HepG2 (cell line): ENCODE data around the gene ARL6. TPM values are rescaled to one million over a fixed set of nuclear protein-coding genes. Genes with fewer than 3 reads are reported as not detected.

ENCODE experiments used
- ATAC-seq: fragments of 200-7000 bp; cut with Tn5 transposase; 3 replicates; pipeline ENCODE4 v1.9.1; 2020; ENCODE audit warnings: mild to moderate bottlenecking, moderate library complexity
- BruUV-seq: library from RNA; stranded (reverse); fragments of 400-500 nt; replicated peaks from 2 replicates; lab custom pipeline; 2021; lab: Mats Ljungman, UMichigan
- CTCF ChIA-PET: fragments of 300-600 bp; formaldehyde crosslinking; extraction: SDS; loops from one replicate; lab custom pipeline; 2021; ENCODE audit warnings: low total read pairs, inconsistent platforms, low intra/inter-chr PET ratio; lab: Yijun Ruan, JAX
- POLR2A ChIA-PET: fragments of 350-600 bp; sonication (Branson Sonifier 250); formaldehyde crosslinking; loops from one replicate; lab custom pipeline; 2020; ENCODE audit warnings: antibody characterized with exemption, inconsistent platforms; lab: Yijun Ruan, JAX
- DNase-seq: peaks from one replicate; pipeline ENCODE4 v3.0.0-alpha.2; 2015; ENCODE audit warnings: low spot score
- FAIRE-seq: peaks from 3 replicates; lab custom pipeline; 2011; peaks lifted over from hg19 to GRCh38; lab: Jason Lieb, UNC
- H2AFZ ChIP-seq: one replicate; pipeline ENCODE4 v1.6.1; 2011; ENCODE audit warnings: low read length, inconsistent platforms
- H3K27ac ChIP-seq: fragments of 300-600 bp; 3 replicates; pipeline ENCODE4 v1.8.0; 2011; ENCODE audit warnings: mixed run types, mild to moderate bottlenecking, mixed read lengths, low read length, inconsistent platforms; ENCODE audit not compliant: insufficient read depth; ENCODE audit errors: extremely low read length
- H3K27me3 ChIP-seq, 2 experiments: fragments of 200-600 bp in 1 of 2; 2 replicates in 1 of 2; 3 replicates in 1 of 2; pipeline versions ENCODE4 v1.6.0 to v1.8.0; 2011; ENCODE audit warnings: low read length in 2 of 2, mild to moderate bottlenecking in 2 of 2, moderate library complexity in 2 of 2, inconsistent platforms in 1 of 2; ENCODE audit not compliant: insufficient read depth in 2 of 2, control insufficient read depth in 1 of 2
- H3K36me3 ChIP-seq, 2 experiments: fragments of 200-600 bp in 1 of 2; replicated peaks in 1 of 2; 2 replicates in 1 of 2; 3 replicates in 1 of 2; pipeline versions ENCODE4 v1.5.1 to v1.8.0; 2011; ENCODE audit warnings: low read length in 2 of 2, inconsistent platforms in 1 of 2; ENCODE audit not compliant: insufficient read depth in 2 of 2, control insufficient read depth in 1 of 2
- H3K4me1 ChIP-seq: 2 replicates; pipeline ENCODE4 v1.5.1; 2012; ENCODE audit warnings: low read length, inconsistent platforms; ENCODE audit not compliant: insufficient read depth
- H3K4me2 ChIP-seq: 2 replicates; pipeline ENCODE4 v1.6.0; 2011; ENCODE audit warnings: low read depth, low read length, inconsistent platforms
- H3K4me3 ChIP-seq, 3 experiments: fragments of 200-600 bp in 1 of 3; sonication (generic), shearing (Covaris generic) in 1 of 3; replicated peaks in 1 of 3; 2 replicates each; pipeline ENCODE4 v1.5.1; 2011 to 2016; ENCODE audit warnings: low read length in 3 of 3, inconsistent platforms in 2 of 3, low read depth in 2 of 3, mild to moderate bottlenecking in 2 of 3, control low read depth in 1 of 3, mixed read lengths in 1 of 3; ENCODE audit not compliant: insufficient read depth in 1 of 3
- H3K79me2 ChIP-seq: one replicate; pipeline ENCODE4 v1.6.1; 2011; ENCODE audit warnings: low read length, inconsistent platforms; ENCODE audit not compliant: insufficient read depth
- H3K9ac ChIP-seq: 2 replicates; pipeline ENCODE4 v1.6.0; 2011; ENCODE audit warnings: mild to moderate bottlenecking, low read depth, low read length, inconsistent platforms; ENCODE audit not compliant: insufficient read depth
- H3K9me3 ChIP-seq: 2 replicates; pipeline ENCODE4 v1.5.1; 2012; ENCODE audit warnings: mild to moderate bottlenecking, low read length
- H4K20me1 ChIP-seq: 2 replicates; pipeline ENCODE4 v1.6.0; 2011; ENCODE audit warnings: inconsistent platforms, mild to moderate bottlenecking, low read length, moderate library complexity; ENCODE audit not compliant: insufficient read depth
- ARID5B ChIP-seq: IDR thresholded peaks from 2 replicates; pipeline ENCODE4 v1.4.0; 2020; ENCODE audit warnings: mild to moderate bottlenecking, missing genetic modification reagents
- ASH2L ChIP-seq: fragments of 300-600, 200-600 bp; sonication (generic); IDR thresholded peaks from 2 replicates; pipeline ENCODE4 v1.7.0; 2017; ENCODE audit warnings: low read depth, mild to moderate bottlenecking, moderate library complexity, mixed read lengths, low read length; ENCODE audit not compliant: insufficient read length
- ATF5 ChIP-seq: sonication (generic); formaldehyde crosslinking; IDR thresholded peaks from 2 replicates; pipeline ENCODE4 v1.4.0; 2020; ENCODE audit warnings: mild to moderate bottlenecking, low read depth, missing genetic modification reagents
- CREBL2 ChIP-seq: sonication (generic); formaldehyde crosslinking; IDR thresholded peaks from 2 replicates; pipeline ENCODE4 v1.8.1; 2023; ENCODE audit warnings: missing genetic modification reagents, mild to moderate bottlenecking, borderline replicate concordance
- GATAD2A ChIP-seq: IDR thresholded peaks from 2 replicates; pipeline ENCODE4 v1.6.1; 2016
- MEIS2 ChIP-seq: sonication (generic); formaldehyde crosslinking; IDR thresholded peaks from 2 replicates; pipeline ENCODE4 v1.9.0; 2021; ENCODE audit warnings: mild to moderate bottlenecking, missing genetic modification reagents
- NCOA2 ChIP-seq: sonication (generic); formaldehyde crosslinking; IDR thresholded peaks from 2 replicates; pipeline ENCODE4 v1.8.0; 2022; ENCODE audit warnings: inconsistent platforms
- SMAD1 ChIP-seq: sonication (generic); formaldehyde crosslinking; IDR thresholded peaks from 2 replicates; pipeline ENCODE4 v1.4.0; 2020; ENCODE audit warnings: missing genetic modification reagents, low read depth, mild to moderate bottlenecking, borderline replicate concordance
- STAT6 ChIP-seq: sonication (generic); formaldehyde crosslinking; IDR thresholded peaks from 2 replicates; pipeline ENCODE4 v1.4.0; 2020; ENCODE audit warnings: missing genetic modification reagents, mild to moderate bottlenecking, borderline replicate concordance
- ZBTB4 ChIP-seq: sonication (generic); formaldehyde crosslinking; IDR thresholded peaks from 2 replicates; pipeline ENCODE4 v1.4.0; 2020; ENCODE audit warnings: missing genetic modification reagents, mild to moderate bottlenecking, borderline replicate concordance
- ZBTB42 ChIP-seq: sonication (generic); formaldehyde crosslinking; IDR thresholded peaks from 2 replicates; pipeline ENCODE4 v1.5.0; 2020; ENCODE audit warnings: mild to moderate bottlenecking, missing genetic modification reagents
- ZNF317 ChIP-seq: sonication (generic); formaldehyde crosslinking; IDR thresholded peaks from 2 replicates; pipeline ENCODE4 v1.5.0; 2020; ENCODE audit warnings: mild to moderate bottlenecking, missing genetic modification reagents
- WGBS: methylation state at CpG from one replicate; pipeline ENCODE4 v1.1.6; 2017; ENCODE audit warnings: low lambda C conversion rate; 5-methylcytosine and 5-hydroxymethylcytosine counted together
- in situ Hi-C: cut with HindIII; loops from 2 replicates; pipeline ENCODE4 v1.10.0; 2017; ENCODE audit warnings: low pct_unique_long_range_greater_than_20kb; ENCODE audit not compliant: extremely low pct_ligation_motif_present
- intact Hi-C: fragments of 100-400 bp; cut with micrococcal nuclease; formaldehyde crosslinking; loops from one replicate; pipeline ENCODE4 v1.10.0; 2022; ENCODE audit not compliant: unreplicated experiment
- polyA plus RNA-seq, 8 experiments: library from polyadenylated mRNA; depleted of rRNA in 3 of 8; stranded (reverse) in 7 of 8; unstranded in 1 of 8; fragments of >200 nt; fragmentation: Illumina TruSeq in 4 of 8; extraction: Trizol in 4 of 8; gene quantifications; 2 replicates each; pipeline versions ENCODE4 v1.2.1 to v1.2.3, GENCODE V29; 2011 to 2016; ENCODE audit warnings: low read depth in 4 of 8, missing spikeins in 1 of 8, mixed read lengths in 1 of 8; ENCODE audit not compliant: insufficient read depth in 1 of 8
- total RNA-seq, 5 experiments: library from RNA; depleted of rRNA; stranded (reverse); fragments of >200 nt; fragmentation: Illumina TruSeq; extraction: Trizol; gene quantifications; 2 replicates each; pipeline ENCODE4 v1.2.3, GENCODE V29; 2016; ENCODE audit warnings: low read depth in 1 of 5

The ARL6 gene
- total and polyA plus RNA-seq, 2 of the 13 experiments (the other 11 are each of a cell fraction or from before 2014, with no cell fraction given), result 1.3 to 3.7 TPM

- Histone ChIP-seq H3K9me3 (no peaks in the 10 kb centered on the region), H3K9ac (peak overlapping the region; percentile 82), H2AFZ (peak overlapping the region; percentile 84), H4K20me1 (no peaks in the 10 kb centered on the region), H3K4me3 (peak overlapping the region; percentile 94 to 97 (median 94)), H3K36me3 (no peaks in the 10 kb centered on the region), H3K4me1 (peaks cover 36% of the 10 kb centered on the region), H3K27ac (peak overlapping the region; percentile 37), H3K27me3 (peaks cover 2 to 8% of the 10 kb centered on the region in 2 experiments; a peak in 3 of 5 replicates), H3K79me2 (peaks cover 25% of the 10 kb centered on the region), H3K4me2 (peak overlapping the region; percentile 90)
- ATAC-seq (peak; percentile 66), DNase-seq (no peak), FAIRE-seq (no peak)
- ChIA-PET POLR2A (interaction anchor here (0.9 to 1.8 kb wide), 5 partner anchors 9 to 192 kb away, joined by 3 to 8 read pairs (median 4); partner anchors contain the start of gene ARL6), CTCF (no interaction called here)
- intact Hi-C loops, result no loop called here
- in situ Hi-C loops, result no loop called here
- BruUV-seq, result TSS peak; percentile 68
- WGBS, result under 1% methylated on average over 22 of the region's 23 CpGs
- TF ChIP-seq ZNF317 (CRISPR knock-in tag), result no peak
- TF ChIP-seq CREBL2 (CRISPR knock-in tag), result 0 out of 2 replicates have a peak, but pooled peaks have one; percentile 19
- no peak for TF ChIP-seq NCOA2 (CRISPR knock-in tag)
- TF ChIP-seq ASH2L, result peak; percentile 39
- 0 out of 2 replicates have a peak, but pooled peaks have one; percentile 4 for TF ChIP-seq ZBTB4
- peak; percentile 4; the same call in 1 of the 2 replicates for TF ChIP-seq ARID5B
- TF ChIP-seq MEIS2 (CRISPR knock-in tag), result 0 out of 2 replicates have a peak, but pooled peaks have one; percentile 4
- TF ChIP-seq GATAD2A, result 0 out of 2 replicates have a peak, but pooled peaks have one; percentile 19
- TF ChIP-seq ZBTB42 (CRISPR knock-in tag), result 0 out of 2 replicates have a peak, but pooled peaks have one; percentile 49
- TF ChIP-seq SMAD1 (CRISPR knock-in tag), result 0 out of 2 replicates have a peak, but pooled peaks have one; percentile 1
- 0 out of 2 replicates have a peak, but pooled peaks have one; percentile 0 for TF ChIP-seq ATF5 (CRISPR knock-in tag)
- 0 out of 2 replicates have a peak, but pooled peaks have one; percentile 82 for TF ChIP-seq STAT6
Observed at GRCh38 chr3:97821287-97821773, 56.8 kb downstream of the ARL6 start.
